A549 (cell line): ENCODE data around the gene TRMT2A. TPM values are rescaled to one million over a fixed set of nuclear protein-coding genes. Genes with fewer than 3 reads are reported as not detected.

ENCODE experiments used
- ATAC-seq, 2 experiments: fragments of 200-7000 bp in 1 of 2; fragments of >200 bp in 1 of 2; cut with Nextera tagmentation in 1 of 2; cut with Tn5 transposase in 1 of 2; 3 replicates each; pipeline versions ENCODE4 v1.8.0 to v1.9.1; 2018 to 2020; ENCODE audit warnings: mild to moderate bottlenecking in 1 of 2, moderate library complexity in 1 of 2
- CTCF ChIA-PET: fragments of 300-600 bp; sonication (Branson Sonifier 250); formaldehyde crosslinking; extraction: SDS; loops from one replicate; lab custom pipeline; 2021; ENCODE audit warnings: antibody characterized with exemption, inconsistent platforms; lab: Yijun Ruan, JAX
- POLR2A ChIA-PET: fragments of 350-600 bp; formaldehyde crosslinking; extraction: SDS; loops from one replicate; lab custom pipeline; 2021; ENCODE audit warnings: antibody characterized with exemption, inconsistent platforms; lab: Yijun Ruan, JAX
- DNase-seq, 2 experiments: peaks; one replicate each; pipeline versions ENCODE4 v3.0.0 to v3.0.0-alpha.2; 2011 to 2016; ENCODE audit warnings: low read depth in 1 of 2, low spot score in 1 of 2
- FAIRE-seq: peaks from 2 replicates; lab custom pipeline; 2011; peaks lifted over from hg19 to GRCh38; lab: Jason Lieb, UNC
- H3K27ac ChIP-seq, 2 experiments: fragments of >200 bp; sonication (Bioruptor Twin); formaldehyde crosslinking; 3 replicates each; pipeline ENCODE4 v1.5.1; 2016 to 2017
- H3K4me1 ChIP-seq: fragments of >200 bp; sonication (Bioruptor Twin); formaldehyde crosslinking; 3 replicates; pipeline ENCODE4 v1.6.1; 2016
- H3K4me2 ChIP-seq: fragments of >200 bp; sonication (Bioruptor Twin); formaldehyde crosslinking; 3 replicates; pipeline ENCODE4 v1.6.1; 2016
- H3K4me3 ChIP-seq: fragments of >200 bp; sonication (Bioruptor Twin); formaldehyde crosslinking; 3 replicates; pipeline ENCODE4 v1.5.1; 2016
- H3K9me3 ChIP-seq: fragments of >200 bp; sonication (Bioruptor Twin); formaldehyde crosslinking; 3 replicates; pipeline ENCODE4 v1.6.1; 2016
- BCL3 ChIP-seq: fragments of >200 bp; sonication (Bioruptor Twin); formaldehyde crosslinking; IDR thresholded peaks from 3 replicates; pipeline ENCODE4 v1.6.1; 2016
- CBX2 ChIP-seq: fragments of 200-600 bp; sonication (generic); IDR thresholded peaks from 2 replicates; pipeline ENCODE4 v1.6.1; 2016; ENCODE audit warnings: low read depth, mild to moderate bottlenecking, borderline replicate concordance
- CEBPB ChIP-seq, 2 experiments: fragments of >200 bp in 1 of 2; sonication (Bioruptor Twin) in 1 of 2; formaldehyde crosslinking in 1 of 2; IDR thresholded peaks; 2 replicates each; pipeline ENCODE4 v1.6.1; 2012 to 2016
- CHD4 ChIP-seq: fragments of 200-600 bp; sonication (generic); IDR thresholded peaks from 2 replicates; pipeline ENCODE4 v1.6.1; 2016; ENCODE audit warnings: antibody characterized with exemption, mild to moderate bottlenecking, borderline replicate concordance
- EHF ChIP-seq: fragments of 250-450 bp; sonication (Bioruptor Pico); IDR thresholded peaks from 2 replicates; pipeline ENCODE4 v1.5.0; 2020; ENCODE audit warnings: mild to moderate bottlenecking
- FOXS1 ChIP-seq: fragments of 250-450 bp; sonication (Bioruptor Pico); IDR thresholded peaks from 2 replicates; pipeline ENCODE4 v1.5.0; 2020; ENCODE audit warnings: mild to moderate bottlenecking, moderate library complexity
- GATA3 ChIP-seq: IDR thresholded peaks from 2 replicates; pipeline ENCODE4 v1.6.1; 2012; ENCODE audit warnings: borderline replicate concordance
- HOXA7 ChIP-seq: fragments of 250-450 bp; sonication (Bioruptor Pico); IDR thresholded peaks from 2 replicates; pipeline ENCODE4 v1.5.0; 2020; ENCODE audit warnings: mild to moderate bottlenecking, moderate library complexity
- HOXB13 ChIP-seq: fragments of 250-450 bp; sonication (Bioruptor Pico); IDR thresholded peaks from 2 replicates; pipeline ENCODE4 v1.5.0; 2020; ENCODE audit warnings: low read depth, mild to moderate bottlenecking, moderate library complexity
- HOXB5 ChIP-seq: fragments of 250-450 bp; sonication (Bioruptor Pico); IDR thresholded peaks from 2 replicates; pipeline ENCODE4 v1.5.0; 2020; ENCODE audit warnings: mild to moderate bottlenecking, moderate library complexity
- JUNB ChIP-seq: fragments of >200 bp; sonication (Bioruptor Twin); formaldehyde crosslinking; IDR thresholded peaks from 2 replicates; pipeline ENCODE4 v1.6.1; 2016
- MYC ChIP-seq: IDR thresholded peaks from 2 replicates; pipeline ENCODE4 v1.6.1; 2012; ENCODE audit warnings: mild to moderate bottlenecking, inconsistent platforms, low read length, improper control_type of control experiment, borderline replicate concordance
- NFE2L2 ChIP-seq: fragments of 150-350 bp; conservative IDR thresholded peaks from 2 replicates; pipeline ENCODE4 v1.6.1; 2014; ENCODE audit warnings: low read length
- PBX3 ChIP-seq: IDR thresholded peaks from 2 replicates; pipeline ENCODE4 v1.6.1; 2012
- POLR2A ChIP-seq: IDR thresholded peaks from 2 replicates; pipeline ENCODE4 v1.6.1; 2012; ENCODE audit warnings: mild to moderate bottlenecking, low read length
- POLR2AphosphoS2 ChIP-seq: conservative IDR thresholded peaks from 2 replicates; pipeline ENCODE4 v1.6.1; 2012; ENCODE audit warnings: low read length, improper control_type of control experiment, inconsistent platforms
- RCOR1 ChIP-seq: fragments of 150-350 bp; IDR thresholded peaks from 2 replicates; pipeline ENCODE4 v1.6.1; 2014; ENCODE audit warnings: antibody characterized with exemption, low read length, low read depth
- RFX5 ChIP-seq: fragments of 450-650 bp; IDR thresholded peaks from 2 replicates; pipeline ENCODE4 v1.7.1; 2014; ENCODE audit warnings: antibody characterized with exemption, mild to moderate bottlenecking, moderate library complexity
- TFCP2L1 ChIP-seq: fragments of 250-450 bp; sonication (Bioruptor Pico); IDR thresholded peaks from 2 replicates; pipeline ENCODE4 v1.5.0; 2021; ENCODE audit warnings: mild to moderate bottlenecking
- ZC3H11A ChIP-seq: fragments of 450-650 bp; IDR thresholded peaks from 2 replicates; pipeline ENCODE4 v1.6.1; 2014; ENCODE audit warnings: antibody characterized with exemption, mild to moderate bottlenecking
- WGBS: methylation state at CpG from one replicate; pipeline ENCODE4 v1.1.6; 2017; ENCODE audit errors: missing lambda C conversion rate; 5-methylcytosine and 5-hydroxymethylcytosine counted together
- polyA plus RNA-seq, 4 experiments: library from polyadenylated mRNA; depleted of rRNA in 3 of 4; stranded (reverse); fragments of >200 nt; fragmentation: RNase III in 1 of 4; extraction: RNeasy Plus Mini Kit Qiagen cat#74134 plus additional on column Dnase treatment in 1 of 4; gene quantifications; 2 replicates in 3 of 4; 3 replicates in 1 of 4; pipeline ENCODE4 v1.2.3, GENCODE V29; 2011 to 2017

TRMT2A gene
- polyA plus RNA-seq, 2 of the 4 experiments (the other 2 are of a cell fraction) = 12.3 to 28.8 TPM

DNA sequence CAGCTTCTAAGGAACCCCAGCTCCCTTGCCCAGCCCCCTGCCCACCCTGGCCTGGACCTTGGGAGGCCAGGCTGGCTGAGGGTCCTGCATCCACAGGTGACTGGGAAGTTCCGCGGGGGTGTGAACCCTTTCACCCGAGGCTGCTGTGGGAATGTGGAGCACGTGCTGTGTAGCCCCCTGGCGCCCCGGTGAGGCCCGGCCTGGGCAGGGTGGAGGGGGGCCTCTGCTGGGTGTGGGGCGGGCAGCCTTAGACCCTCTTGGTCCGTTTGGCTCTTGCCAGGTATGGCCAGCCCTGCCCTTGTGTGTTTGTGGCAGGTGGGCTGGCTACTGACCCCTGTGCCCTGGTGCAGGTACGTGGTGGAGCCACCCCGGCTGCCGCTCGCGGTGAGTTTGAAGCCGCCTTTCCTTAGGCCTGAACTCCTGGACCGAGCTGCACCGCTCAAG is 23.5 kb upstream of the TRMT2A start:
- TF ChIP-seq FOXS1 (CRISPR knock-in tag) (no peak), HOXB13 (CRISPR knock-in tag) (no peak), RFX5 (no peak)
- Histone ChIP-seq H3K9me3 (no peaks in the 10 kb centered on the region), H3K4me3 (no peak overlapping the region), H3K4me2 (no peak overlapping the region), H3K4me1 (no peaks in the 10 kb centered on the region), H3K27ac (no peak overlapping the region)
- ChIA-PET CTCF (interaction anchor here (1.2 kb wide), 1 partner anchor 11 kb away, joined by 3 read pairs; no protein-coding TSS in a partner anchor), POLR2A (no interaction called here)
- ATAC-seq = no peak
- DNase-seq = no peak
- no peak for FAIRE-seq
- WGBS = 89% methylated on average over 10 of the region's 17 CpGs

DNA sequence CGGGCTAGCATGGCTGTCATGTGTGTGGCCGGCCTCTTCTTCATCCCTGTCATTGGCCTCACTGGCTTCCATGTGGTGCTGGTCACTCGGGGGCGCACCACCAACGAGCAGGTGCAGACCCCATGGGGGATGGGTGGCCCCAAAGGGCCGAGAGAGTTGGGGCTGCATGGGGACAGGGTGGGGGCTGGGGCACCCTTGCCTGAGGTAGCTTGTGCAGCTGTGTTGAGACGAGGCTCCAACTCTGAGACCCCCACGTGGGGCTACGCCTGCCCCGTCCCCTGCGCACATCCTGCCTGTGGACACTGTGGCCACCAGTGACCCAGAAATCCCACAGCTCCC is 23.1 kb upstream of the TRMT2A start:
- no peak for DNase-seq
- no peaks in the 10 kb centered on the region for H3K9me3 ChIP-seq
- TF ChIP-seq RCOR1 (no peak), NFE2L2 (no peak), PBX3 (no peak), HOXA7 (CRISPR knock-in tag) (no peak)
- TF ChIP-seq, all 56 proteins: peak for 0
- no peak overlapping the region for H3K27ac ChIP-seq
- 93% methylated on average over 4 of the region's 11 CpGs for WGBS
- no peak overlapping the region for H3K4me2 ChIP-seq
- ChIA-PET POLR2A (no interaction called here), CTCF (interaction anchor here (1.2 kb wide), 2 partner anchors 10 to 17 kb away, joined by 3 read pairs; no protein-coding TSS in a partner anchor)
- H3K4me1 ChIP-seq = no peaks in the 10 kb centered on the region
- ATAC-seq (no peak), FAIRE-seq (no peak)
- no peak overlapping the region for H3K4me3 ChIP-seq

DNA sequence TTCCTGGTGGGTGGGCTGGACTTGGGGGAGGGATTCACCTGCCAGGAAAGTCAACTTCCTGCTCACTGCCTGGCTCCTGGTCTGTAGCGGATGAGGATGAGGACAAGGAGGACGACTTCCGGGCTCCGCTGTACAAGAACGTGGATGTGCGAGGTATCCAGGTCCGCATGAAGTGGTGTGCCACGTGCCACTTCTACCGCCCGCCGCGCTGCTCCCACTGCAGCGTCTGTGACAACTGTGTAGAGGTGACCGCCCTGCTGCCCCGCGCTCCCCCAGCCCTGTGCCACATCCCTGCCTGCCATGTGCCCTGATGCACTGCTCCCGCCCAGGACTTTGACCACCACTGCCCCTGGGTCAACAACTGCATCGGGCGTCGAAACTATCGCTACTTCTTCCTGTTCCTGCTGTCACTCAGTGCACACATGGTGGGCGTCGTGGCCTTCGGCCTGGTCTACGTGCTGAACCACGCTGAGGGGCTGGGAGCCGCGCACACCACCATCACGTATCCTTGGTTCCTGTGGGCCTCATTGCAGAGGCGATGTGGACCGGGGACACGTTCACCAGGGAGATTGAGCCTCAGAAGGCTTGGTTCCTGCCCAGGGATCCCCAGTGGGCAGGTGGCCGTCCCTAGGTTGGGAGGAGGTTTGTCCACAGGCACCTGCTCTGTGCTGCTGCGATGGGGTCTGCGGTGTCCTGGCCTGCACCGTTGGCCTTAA is 22.5 kb upstream of the TRMT2A start:
- no peak overlapping the region for H3K27ac ChIP-seq
- ATAC-seq = no peak
- H3K4me1 ChIP-seq = no peaks in the 10 kb centered on the region
- no peak overlapping the region for H3K4me2 ChIP-seq
- no peak overlapping the region for H3K4me3 ChIP-seq
- POLR2A ChIA-PET = no interaction called here
- CTCF ChIA-PET = interaction anchor here (1.2 kb wide), 2 partner anchors 10 to 18 kb away, joined by 3 read pairs; no protein-coding TSS in a partner anchor
- TF ChIP-seq GATA3 (no peak), EHF (no peak), BCL3 (no peak), JUNB (no peak), CHD4 (no peak), MYC (no peak)
- no peak for FAIRE-seq
- H3K9me3 ChIP-seq = no peaks in the 10 kb centered on the region
- DNase-seq = no peak
- WGBS = 97% methylated on average over 24 of the region's 36 CpGs

DNA sequence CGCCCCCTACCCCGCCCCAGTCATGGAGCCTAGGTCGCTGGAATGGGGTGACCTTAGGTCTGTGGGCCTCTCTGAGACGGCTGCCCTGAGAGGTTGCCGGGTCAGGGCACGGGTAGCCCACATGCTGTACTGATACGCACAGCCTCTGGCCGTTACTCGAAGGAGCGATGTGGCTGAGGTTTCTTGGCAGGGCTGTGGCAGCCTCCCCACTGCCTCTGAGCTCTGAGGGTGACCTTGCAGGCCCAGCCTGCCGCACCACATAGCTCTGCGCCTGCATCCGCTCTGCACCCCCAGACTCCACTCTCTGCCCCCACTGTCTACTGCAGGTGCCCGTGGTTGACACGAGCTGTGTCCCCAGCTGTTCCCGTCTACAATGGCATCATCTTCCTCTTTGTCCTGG is 21.8 kb upstream of the TRMT2A start:
- DNase-seq (no peak), ATAC-seq (no peak), FAIRE-seq (no peak)
- no peaks in the 10 kb centered on the region for H3K9me3 ChIP-seq
- H3K27ac ChIP-seq = no peak overlapping the region
- H3K4me3 ChIP-seq = no peak overlapping the region
- no peak overlapping the region for H3K4me2 ChIP-seq
- ChIA-PET POLR2A (no interaction called here), CTCF (interaction anchor here (1.2 to 1.6 kb wide), 3 partner anchors 10 to 18 kb away, joined by 3 to 4 read pairs (median 4); no protein-coding TSS in a partner anchor)
- WGBS = 96% methylated on average over 6 of the region's 16 CpGs
- TF ChIP-seq HOXB5 (CRISPR knock-in tag) (no peak), POLR2AphosphoS2 (no peak), CBX2 (no peak), ZC3H11A (no peak), TFCP2L1 (no peak), POLR2A (no peak), CEBPB (IDR thresholded peaks at IDR 0.05) (no peak)
- no peaks in the 10 kb centered on the region; the same call in 2 of the 3 replicates for H3K4me1 ChIP-seq
